ENCODE measurements around the gene RBM45. TPM values are rescaled to one million over a fixed set of nuclear protein-coding genes. Genes with fewer than 3 reads are reported as not detected.

RBM45 gene
- total RNA-seq, 1 donor from 2014 or later, result 13.5 TPM

Small RNAs within 50 kb of the gene (small RNA-seq; reads per million reads assigned to genes)
- gene AC011998.1 (ENCODE audit: low replicate concordance) (not detected), gene RNU5E-9P (ENCODE audit: low replicate concordance) (0.96 reads per million, percentile 74 among the genes with 10 or more reads in this experiment)

Other genes starting within 250 kb of the RBM45 start
- 0.49 TPM for gene PDE11A, start 39.7 kb upstream of the RBM45 start, total RNA-seq
- 15.7 TPM for gene OSBPL6, start 82.1 kb downstream of the RBM45 start, total RNA-seq